Ishikawa (cell line): ENCODE results near the gene IGFN1.

ENCODE experiments used
- CEBPB ChIP-seq: IDR thresholded peaks from 2 replicates; pipeline ENCODE4 v1.6.1; 2012
- CREB1 ChIP-seq: IDR thresholded peaks from 2 replicates; pipeline ENCODE4 v1.6.1; 2012; ENCODE audit warnings: low read depth
- EGR1 ChIP-seq: IDR thresholded peaks from 2 replicates; pipeline ENCODE4 v1.6.1; 2012
- EP300 ChIP-seq: IDR thresholded peaks from 2 replicates; pipeline ENCODE4 v1.6.1; 2012; ENCODE audit warnings: borderline replicate concordance
- FOXM1 ChIP-seq: IDR thresholded peaks from 2 replicates; pipeline ENCODE4 v1.6.1; 2012; ENCODE audit warnings: low read depth, borderline replicate concordance
- MAX ChIP-seq: IDR thresholded peaks from 2 replicates; pipeline ENCODE4 v1.6.1; 2012
- NFIC ChIP-seq: IDR thresholded peaks from 2 replicates; pipeline ENCODE4 v1.6.1; 2012
- RAD21 ChIP-seq: IDR thresholded peaks from 2 replicates; pipeline ENCODE4 v1.6.1; 2012; ENCODE audit warnings: low read depth
- TAF1 ChIP-seq: IDR thresholded peaks from 2 replicates; pipeline ENCODE4 v1.6.1; 2012; ENCODE audit warnings: low read depth, mild to moderate bottlenecking
- TCF12 ChIP-seq: IDR thresholded peaks from 2 replicates; pipeline ENCODE4 v1.6.1; 2012; ENCODE audit warnings: low read depth
- TEAD4 ChIP-seq: IDR thresholded peaks from 2 replicates; pipeline ENCODE4 v1.6.1; 2012
- USF1 ChIP-seq: IDR thresholded peaks from 2 replicates; pipeline ENCODE4 v1.6.1; 2012
- YY1 ChIP-seq: IDR thresholded peaks from 2 replicates; pipeline ENCODE4 v1.6.1; 2012; ENCODE audit warnings: low read depth
- ZBTB7A ChIP-seq: IDR thresholded peaks from 2 replicates; pipeline ENCODE4 v1.6.1; 2012; ENCODE audit warnings: low read depth
- TF ChIP-seq, protein P1 (sequence below): IDR thresholded peaks from 2 replicates; pipeline ENCODE4 v1.6.1; 2012; ENCODE audit warnings: low read depth, mild to moderate bottlenecking

The IGFN1 gene

GRCh38 chr1:201217146-201217545, 26.5 kb downstream of the IGFN1 start:
- TF ChIP-seq YY1, result no peak
- TF ChIP-seq, protein P1, sequence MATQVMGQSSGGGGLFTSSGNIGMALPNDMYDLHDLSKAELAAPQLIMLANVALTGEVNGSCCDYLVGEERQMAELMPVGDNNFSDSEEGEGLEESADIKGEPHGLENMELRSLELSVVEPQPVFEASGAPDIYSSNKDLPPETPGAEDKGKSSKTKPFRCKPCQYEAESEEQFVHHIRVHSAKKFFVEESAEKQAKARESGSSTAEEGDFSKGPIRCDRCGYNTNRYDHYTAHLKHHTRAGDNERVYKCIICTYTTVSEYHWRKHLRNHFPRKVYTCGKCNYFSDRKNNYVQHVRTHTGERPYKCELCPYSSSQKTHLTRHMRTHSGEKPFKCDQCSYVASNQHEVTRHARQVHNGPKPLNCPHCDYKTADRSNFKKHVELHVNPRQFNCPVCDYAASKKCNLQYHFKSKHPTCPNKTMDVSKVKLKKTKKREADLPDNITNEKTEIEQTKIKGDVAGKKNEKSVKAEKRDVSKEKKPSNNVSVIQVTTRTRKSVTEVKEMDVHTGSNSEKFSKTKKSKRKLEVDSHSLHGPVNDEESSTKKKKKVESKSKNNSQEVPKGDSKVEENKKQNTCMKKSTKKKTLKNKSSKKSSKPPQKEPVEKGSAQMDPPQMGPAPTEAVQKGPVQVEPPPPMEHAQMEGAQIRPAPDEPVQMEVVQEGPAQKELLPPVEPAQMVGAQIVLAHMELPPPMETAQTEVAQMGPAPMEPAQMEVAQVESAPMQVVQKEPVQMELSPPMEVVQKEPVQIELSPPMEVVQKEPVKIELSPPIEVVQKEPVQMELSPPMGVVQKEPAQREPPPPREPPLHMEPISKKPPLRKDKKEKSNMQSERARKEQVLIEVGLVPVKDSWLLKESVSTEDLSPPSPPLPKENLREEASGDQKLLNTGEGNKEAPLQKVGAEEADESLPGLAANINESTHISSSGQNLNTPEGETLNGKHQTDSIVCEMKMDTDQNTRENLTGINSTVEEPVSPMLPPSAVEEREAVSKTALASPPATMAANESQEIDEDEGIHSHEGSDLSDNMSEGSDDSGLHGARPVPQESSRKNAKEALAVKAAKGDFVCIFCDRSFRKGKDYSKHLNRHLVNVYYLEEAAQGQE, result no peak
- no peak for TF ChIP-seq MAX
- no peak for TF ChIP-seq NFIC
- no peak for TF ChIP-seq CEBPB
- TF ChIP-seq TCF12, result no peak
- TF ChIP-seq RAD21, result no peak
- TF ChIP-seq EGR1, result no peak
- no peak for TF ChIP-seq TEAD4

- TF ChIP-seq EGR1 (no peak), USF1 (no peak), TCF12 (no peak), FOXM1 (no peak), NFIC (no peak)
- TF ChIP-seq, protein P1, result no peak
These were observed 27.2 kb downstream of the IGFN1 start for GRCh38 chr1:201217851-201218250.

DNA sequence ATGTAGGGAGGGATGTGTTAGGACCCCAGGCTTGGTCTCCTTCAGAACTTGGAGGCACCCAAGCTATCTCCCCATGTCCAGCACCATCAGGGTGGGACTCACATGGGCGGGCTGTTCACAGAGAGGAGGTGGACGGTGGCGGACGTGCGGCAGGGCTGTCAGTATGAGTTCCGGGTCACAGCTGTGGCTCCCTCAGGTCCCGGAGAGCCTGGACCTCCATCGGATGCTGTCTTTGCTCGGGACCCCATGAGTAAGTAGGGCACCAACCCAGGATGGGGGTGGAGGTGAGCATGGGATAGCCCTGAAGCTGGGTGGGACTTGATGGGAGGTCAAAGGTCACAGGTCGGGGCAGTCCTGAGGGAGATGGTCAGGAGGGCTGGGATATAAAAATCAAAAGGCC, 27.8 kb downstream of the IGFN1 start:
- TF ChIP-seq CEBPB (no peak), CREB1 (no peak), EGR1 (no peak), EP300 (no peak)

- TF ChIP-seq TAF1 (no peak), CEBPB (no peak), EGR1 (no peak), YY1 (no peak), USF1 (no peak), MAX (no peak), TCF12 (no peak), ZBTB7A (no peak)
These were observed 29.1 kb downstream of the IGFN1 start for GRCh38 chr1:201219481-201220387.

- TF ChIP-seq ZBTB7A, result no peak
- no peak for TF ChIP-seq CEBPB
- TF ChIP-seq FOXM1, result no peak
- TF ChIP-seq NFIC, result no peak
- no peak for TF ChIP-seq YY1
- no peak for TF ChIP-seq MAX
- TF ChIP-seq, protein P1, result no peak
- TF ChIP-seq TEAD4, result no peak
- no peak for TF ChIP-seq CREB1
These were observed 29.7 kb downstream of the IGFN1 start for GRCh38 chr1:201220388-201220715.
